ENCODE results near the gene ASB6.

- TF ChIP-seq CTCF (IDR thresholded peaks at IDR 0.05) (no peak), POLR2A (IDR thresholded peaks at IDR 0.05) (no peak)
These were observed 35.5 kb upstream of the ASB6 start for GRCh38 chr9:129677456-129677855.

Data from sigmoid colon (tissue), 3 donors.